Body of pancreas (tissue), 4 donors: ENCODE results near the gene PIK3R4.

Experiments used
- POLR2A ChIP-seq, 3 donors: fragments of 450-650 bp; IDR thresholded peaks; one replicate each; pipeline ENCODE4 v1.6.1; 2016; ENCODE audit warnings: antibody characterized with exemption in 3 of 3, mild to moderate bottlenecking in 2 of 3
- TF ChIP-seq, protein P1 (sequence below), 7 experiments: fragments of 450-650 bp in 4 of 7; fragments of 200-600 bp in 3 of 7; sonication (generic) in 3 of 7; IDR thresholded peaks; one replicate each; pipeline ENCODE4 v1.5.1; 2016 to 2019; ENCODE audit warnings: antibody characterized with exemption in 7 of 7

DNA sequence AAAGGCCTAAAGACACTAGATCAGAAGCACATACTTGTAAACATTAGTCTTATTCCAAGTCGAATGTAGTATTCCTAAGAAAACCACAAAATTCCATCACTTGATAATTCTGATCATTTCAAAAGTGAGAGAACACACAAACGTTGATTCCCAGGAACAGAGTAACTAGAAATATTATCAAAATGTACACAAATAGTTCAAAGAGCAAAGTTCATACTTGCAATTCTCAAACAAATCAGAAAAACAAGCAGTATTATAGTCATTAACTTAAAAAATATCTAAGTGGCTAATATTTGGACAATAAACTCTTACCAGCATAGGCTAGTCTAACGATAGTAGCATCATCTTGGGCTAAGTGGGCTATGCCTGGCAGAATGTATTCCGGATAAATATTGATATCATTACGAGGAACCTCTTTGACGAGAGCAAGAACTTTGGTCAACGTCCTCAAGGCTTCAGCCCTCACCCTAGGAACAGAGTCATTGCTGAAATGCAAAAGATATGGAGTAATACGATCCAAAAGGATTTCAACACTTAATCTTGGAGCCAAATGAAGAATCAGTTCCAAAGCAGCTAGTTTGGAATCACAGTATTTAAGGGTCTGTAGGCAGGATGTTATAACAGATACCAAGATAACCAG, 13.3 kb downstream of the PIK3R4 start:
- TF ChIP-seq, protein P1, sequence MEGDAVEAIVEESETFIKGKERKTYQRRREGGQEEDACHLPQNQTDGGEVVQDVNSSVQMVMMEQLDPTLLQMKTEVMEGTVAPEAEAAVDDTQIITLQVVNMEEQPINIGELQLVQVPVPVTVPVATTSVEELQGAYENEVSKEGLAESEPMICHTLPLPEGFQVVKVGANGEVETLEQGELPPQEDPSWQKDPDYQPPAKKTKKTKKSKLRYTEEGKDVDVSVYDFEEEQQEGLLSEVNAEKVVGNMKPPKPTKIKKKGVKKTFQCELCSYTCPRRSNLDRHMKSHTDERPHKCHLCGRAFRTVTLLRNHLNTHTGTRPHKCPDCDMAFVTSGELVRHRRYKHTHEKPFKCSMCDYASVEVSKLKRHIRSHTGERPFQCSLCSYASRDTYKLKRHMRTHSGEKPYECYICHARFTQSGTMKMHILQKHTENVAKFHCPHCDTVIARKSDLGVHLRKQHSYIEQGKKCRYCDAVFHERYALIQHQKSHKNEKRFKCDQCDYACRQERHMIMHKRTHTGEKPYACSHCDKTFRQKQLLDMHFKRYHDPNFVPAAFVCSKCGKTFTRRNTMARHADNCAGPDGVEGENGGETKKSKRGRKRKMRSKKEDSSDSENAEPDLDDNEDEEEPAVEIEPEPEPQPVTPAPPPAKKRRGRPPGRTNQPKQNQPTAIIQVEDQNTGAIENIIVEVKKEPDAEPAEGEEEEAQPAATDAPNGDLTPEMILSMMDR (IDR thresholded peaks at IDR 0.05): no peak
- no peak for TF ChIP-seq POLR2A (IDR thresholded peaks at IDR 0.05)
